GM18519 (cell line): ENCODE data around the gene ANKRD1.
"Not testable (repeated sequence)": the region's sequence is repeated elsewhere in the genome, so short reads cannot be mapped to it uniquely, and the experiment has no call there.

Source experiments
- ATAC-seq: cut with Tn5 transposase; IDR thresholded peaks from one replicate; pipeline ENCODE4 v1.9.1; 2021; ENCODE audit warnings: mild to moderate bottlenecking, moderate library complexity; ENCODE audit not compliant: unreplicated experiment, low FRiP score

ANKRD1 gene

DNA sequence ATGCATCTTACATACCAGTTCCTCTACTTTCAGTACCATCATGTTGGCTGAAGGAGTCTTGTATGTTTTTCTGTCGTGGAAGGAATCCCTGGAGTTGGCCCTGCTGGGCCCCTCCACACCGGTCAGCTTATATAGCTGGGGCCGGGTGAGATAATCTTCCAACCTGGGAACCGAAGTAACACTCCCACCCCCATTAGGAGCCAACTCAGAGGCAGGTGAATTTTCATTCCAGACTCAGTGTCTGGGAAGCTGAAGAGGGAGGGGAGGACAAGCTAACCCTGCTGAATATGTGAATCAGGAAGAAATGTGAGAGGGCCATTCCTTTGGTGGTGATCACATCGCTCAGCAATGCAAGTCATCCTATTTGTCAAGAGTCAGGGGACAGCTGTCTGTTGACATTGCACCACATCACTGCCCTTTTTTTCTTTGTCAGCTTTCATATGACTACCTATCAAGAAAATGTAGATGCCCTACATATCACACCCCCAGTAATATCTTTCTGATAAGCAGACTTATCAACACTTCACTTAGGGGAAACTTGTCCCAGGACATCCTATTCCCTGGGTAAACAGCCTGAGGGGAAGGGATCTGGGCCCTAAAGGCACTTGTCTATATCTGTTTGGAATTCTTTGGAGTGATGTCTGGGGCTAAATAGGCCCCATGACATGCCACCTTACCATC lies at the start of gene ANKRD1:
TSS of gene ANKRD1 (minus strand) at position 102 of the 681 bp plus-strand sequence. CDS start at position 42, 60 bp downstream.
- ATAC-seq, result no peak

GRCh38 chr10:90969947-90970673 lies 49.2 kb upstream of the ANKRD1 start:
- no peak for ATAC-seq

DNA sequence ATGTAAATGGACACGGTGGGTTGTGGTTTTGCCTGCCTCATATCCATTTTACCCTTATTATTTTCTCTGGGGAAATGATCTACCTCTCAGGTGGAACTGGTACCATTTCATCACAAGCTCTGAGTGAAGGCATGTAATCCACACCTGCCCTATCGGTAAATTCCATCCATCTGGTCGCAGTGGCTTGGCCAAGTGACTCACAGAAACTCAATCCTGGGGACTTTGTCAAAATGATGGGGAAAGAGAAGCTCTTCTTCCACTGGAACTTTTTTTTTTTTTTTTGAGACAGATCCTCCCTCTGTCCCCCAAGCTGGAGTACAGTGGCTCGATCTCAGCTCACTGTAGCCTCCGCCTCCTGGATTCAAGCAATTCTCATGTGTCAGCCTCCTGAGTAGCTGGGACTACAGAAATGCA lies 48.2 kb upstream of the ANKRD1 start:
- no peak for ATAC-seq

DNA sequence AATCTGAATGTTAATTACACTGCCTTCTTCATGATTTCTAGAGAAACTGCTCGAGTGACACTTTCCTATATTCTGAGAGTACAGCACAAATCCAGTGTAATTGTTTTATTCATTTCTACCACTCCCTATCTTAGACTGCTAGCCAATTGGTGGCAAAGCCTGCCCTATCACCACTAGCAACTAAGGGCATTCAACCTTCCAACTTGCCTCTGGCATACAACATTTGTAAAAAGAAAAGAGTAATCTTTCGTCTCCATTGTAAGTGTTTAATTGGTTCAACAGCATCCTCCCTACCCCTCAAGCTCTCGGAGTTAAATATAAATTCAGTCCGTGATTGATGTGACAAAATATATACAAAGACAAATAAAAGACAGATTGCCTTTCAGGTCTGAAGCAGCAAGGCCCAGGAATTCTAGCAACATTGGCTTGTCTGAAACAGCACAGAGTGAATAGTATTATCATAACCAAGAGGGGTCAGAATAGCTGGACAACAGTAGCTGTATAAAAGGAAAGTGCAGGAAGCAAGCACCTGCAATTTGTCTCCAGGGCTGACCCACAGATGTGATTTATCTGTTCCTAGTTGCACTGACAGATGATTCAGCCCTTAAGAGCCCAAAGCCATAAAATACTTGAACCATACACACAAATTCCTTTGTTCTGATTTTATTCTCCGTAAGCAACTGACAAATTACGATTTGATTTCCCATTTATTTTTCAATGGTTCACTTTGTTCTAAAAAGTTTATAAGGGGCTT lies 47.6 kb upstream of the ANKRD1 start:
- ATAC-seq, result no peak

DNA sequence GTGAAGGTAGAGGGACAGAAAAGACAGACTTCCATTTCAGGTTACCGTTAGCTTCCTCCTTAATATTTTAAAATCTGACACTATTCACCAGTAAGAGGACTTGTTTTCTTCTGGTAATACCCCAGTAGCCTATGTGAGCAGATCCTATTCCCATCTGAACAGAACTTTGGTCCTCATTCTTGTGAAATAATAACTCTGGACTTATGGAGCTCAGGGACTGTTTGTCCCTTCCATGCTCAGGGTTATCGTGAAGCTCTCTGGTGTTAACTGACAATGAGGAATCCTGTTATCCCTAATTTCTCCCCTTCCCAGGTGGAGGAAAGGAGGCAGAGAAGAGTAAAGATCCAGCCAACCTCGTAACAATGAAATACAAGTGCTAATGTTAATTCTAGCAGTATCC lies 47.0 kb upstream of the ANKRD1 start:
- no peak for ATAC-seq

GRCh38 chr10:90966146-90966545 lies 45.3 kb upstream of the ANKRD1 start:
- ATAC-seq, result no peak

GRCh38 chr10:90965720-90966119 lies 44.8 kb upstream of the ANKRD1 start:
- ATAC-seq, result no peak

DNA sequence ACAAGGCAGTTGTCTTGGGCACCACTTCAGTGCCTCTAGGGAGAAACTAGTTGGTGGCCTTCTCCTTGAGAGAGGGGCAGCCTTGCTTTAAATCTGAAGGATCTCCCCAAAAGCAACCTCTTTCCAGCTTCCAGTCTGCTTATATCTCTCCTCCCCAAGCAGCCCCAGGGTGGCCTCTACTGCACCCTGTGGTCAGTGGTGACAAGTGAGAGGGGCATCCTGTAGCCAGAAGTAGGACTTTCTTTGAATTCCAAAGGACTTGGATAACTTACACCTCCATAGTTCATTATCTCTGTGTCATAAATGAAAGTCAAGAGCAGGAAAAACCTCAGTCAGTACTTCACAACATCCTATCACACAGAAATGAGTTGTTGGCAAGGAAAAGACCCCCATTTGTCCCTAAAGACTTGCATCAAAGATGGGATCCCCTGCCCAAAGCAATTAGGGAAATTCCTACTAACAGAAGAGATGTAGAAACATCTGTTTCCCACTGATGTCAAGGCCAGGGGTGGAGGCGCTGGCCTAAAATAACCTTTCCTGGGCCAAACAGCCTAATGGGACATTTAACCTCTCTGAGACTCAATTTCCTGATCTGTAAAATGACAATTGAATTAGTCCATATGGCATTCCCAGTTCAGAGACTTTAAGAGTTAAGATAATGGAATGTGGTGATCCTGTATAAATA lies 44.0 kb upstream of the ANKRD1 start:
- no peak for ATAC-seq

DNA sequence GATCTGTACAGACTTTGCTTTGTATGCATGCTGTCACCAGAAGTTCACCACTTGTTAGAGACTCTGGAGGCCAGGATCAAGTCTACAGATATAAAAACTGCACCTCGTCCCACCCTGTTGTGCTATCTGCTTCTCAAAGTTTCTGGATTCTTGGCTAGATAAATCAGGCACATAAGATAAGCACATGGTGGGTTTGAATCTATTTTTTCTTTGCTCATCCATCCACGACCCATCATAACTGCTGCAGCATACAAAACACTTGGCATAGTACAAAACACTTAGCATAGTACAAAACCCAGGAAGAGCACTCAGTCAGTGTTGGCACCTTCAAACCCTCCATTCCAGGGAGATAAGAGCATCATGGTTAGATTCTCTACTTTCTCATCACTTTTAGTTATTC lies 42.4 kb upstream of the ANKRD1 start:
- ATAC-seq, result no peak

GRCh38 chr10:90960355-90960814 lies 39.5 kb upstream of the ANKRD1 start:
- ATAC-seq, result peak; percentile 93

DNA sequence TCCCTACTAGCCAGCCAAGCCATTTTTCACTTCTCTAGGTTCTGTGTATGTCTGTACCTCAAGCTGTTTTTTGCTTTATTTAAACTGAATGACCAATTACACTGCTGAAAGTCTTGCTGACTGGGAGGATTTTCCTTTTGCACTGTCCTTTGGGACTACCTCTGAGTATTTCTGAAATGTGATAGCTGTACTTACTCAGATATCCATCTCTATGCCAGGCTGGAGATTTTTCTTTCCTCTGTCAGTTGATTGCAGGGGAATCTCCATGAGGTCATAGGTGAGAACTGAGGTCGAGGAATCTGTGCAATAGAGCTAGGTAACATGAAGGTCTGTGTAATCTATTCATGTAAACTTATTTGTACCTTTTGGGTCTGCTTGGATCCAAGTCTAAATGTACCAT lies 38.9 kb upstream of the ANKRD1 start:
- ATAC-seq, result no peak

GRCh38 chr10:90958781-90959180 lies 37.9 kb upstream of the ANKRD1 start:
- ATAC-seq, result no peak

GRCh38 chr10:90947030-90947960 lies 26.4 kb upstream of the ANKRD1 start:
- peak; percentile 84 for ATAC-seq

- ATAC-seq, result no peak
These were observed 24.7 kb upstream of the ANKRD1 start for GRCh38 chr10:90945491-90946070.

- no peak for ATAC-seq
These were observed 23.9 kb upstream of the ANKRD1 start for GRCh38 chr10:90944749-90945148.

DNA sequence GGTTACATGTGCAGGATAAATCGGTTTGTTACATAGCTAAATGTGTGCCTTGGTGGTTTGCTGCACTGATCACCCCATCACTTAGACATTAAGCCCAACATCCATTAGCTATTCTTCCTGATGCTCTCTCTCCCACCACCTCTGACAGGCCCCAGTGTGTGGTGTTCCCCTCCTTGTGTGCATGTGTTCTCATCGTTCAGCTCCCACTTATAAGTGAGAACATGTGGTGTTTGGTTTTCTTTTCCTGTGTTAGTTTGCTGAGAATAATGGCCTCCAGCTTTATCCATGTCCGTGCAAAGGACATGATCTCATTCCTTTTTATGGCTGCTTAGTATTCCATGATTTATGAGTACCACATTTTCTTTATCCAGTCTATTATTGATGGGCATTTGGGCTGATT lies 22.1 kb upstream of the ANKRD1 start:
- not testable (repeated sequence) for ATAC-seq

GRCh38 chr10:90939648-90940047 lies 18.8 kb upstream of the ANKRD1 start:
- ATAC-seq, result no peak

DNA sequence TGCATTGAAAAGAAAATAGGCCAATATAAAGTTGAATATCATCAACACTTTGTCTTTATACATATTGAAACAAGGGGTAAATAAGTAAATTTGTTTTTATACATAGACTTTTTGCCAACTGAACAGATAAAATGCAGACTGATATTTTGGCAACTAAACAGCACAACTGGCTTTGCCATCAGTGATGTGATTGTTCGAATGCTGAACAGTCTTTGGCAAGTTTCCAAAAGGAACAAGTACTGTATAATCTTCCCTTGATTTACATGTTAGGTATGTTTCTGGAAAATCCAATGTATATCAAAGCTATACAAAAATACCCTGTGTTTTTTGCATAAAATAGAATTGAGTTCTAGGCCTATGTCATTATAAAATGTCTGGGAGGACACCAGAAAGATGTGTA lies 18.2 kb upstream of the ANKRD1 start:
- ATAC-seq, result no peak

DNA sequence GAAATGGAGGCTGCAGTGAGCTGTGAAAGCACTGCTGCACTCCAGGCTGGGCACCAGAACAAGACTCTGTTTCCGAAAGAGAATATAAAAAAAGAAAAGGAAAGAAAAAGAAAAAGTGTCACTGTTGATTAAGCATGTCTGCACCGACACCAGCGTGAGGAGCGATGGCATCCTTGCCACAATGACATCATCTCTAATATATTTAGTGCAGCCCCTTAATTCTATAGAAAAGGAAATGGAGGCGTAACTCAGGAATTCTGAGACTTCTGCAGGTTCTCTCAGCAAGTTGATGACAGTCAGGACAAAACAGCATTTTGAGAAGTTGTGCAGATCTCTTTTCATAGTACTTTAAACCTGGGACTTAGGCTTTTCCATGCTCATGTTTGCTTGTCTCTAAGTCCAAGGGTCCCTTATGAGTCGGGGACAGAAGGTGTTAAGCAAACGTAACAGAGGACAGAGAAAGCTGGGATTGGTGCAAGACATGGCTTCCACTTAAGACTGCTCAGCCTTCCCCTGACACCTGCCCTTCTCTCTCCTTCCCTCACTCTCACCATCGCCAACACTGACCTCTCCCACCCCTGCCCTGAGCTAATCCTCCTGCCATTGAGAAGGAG lies 16.9 kb upstream of the ANKRD1 start:
- no peak for ATAC-seq
